ENCODE measurements around the gene FBXO42.
"Not testable (repeated sequence)": the region's sequence is repeated elsewhere in the genome, so short reads cannot be mapped to it uniquely, and the experiment has no call there.

The FBXO42 gene

DNA sequence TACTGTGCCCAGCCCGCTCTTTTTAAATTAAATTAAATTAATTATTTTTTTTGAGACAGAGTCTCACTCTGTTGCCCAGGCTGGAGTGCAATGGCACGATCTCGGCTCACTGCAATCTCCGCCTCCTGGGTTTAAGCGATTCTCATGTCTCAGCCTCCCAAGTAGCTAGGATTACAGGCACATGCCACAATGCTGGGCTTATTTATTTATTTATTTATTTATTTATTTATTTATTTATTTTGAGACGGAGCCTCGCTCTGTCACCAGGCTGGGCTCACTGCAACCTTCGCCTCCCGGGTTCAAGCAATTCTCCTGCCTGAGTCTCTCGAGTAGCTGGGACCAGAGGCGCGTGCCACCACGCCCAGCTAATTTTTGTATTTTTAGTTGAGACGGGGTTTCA is 129.6 kb downstream of the FBXO42 start:
- in situ Hi-C loops (cut with MboI; ENCODE audit: low sequenced_read_pairs): not testable (repeated sequence)

DNA sequence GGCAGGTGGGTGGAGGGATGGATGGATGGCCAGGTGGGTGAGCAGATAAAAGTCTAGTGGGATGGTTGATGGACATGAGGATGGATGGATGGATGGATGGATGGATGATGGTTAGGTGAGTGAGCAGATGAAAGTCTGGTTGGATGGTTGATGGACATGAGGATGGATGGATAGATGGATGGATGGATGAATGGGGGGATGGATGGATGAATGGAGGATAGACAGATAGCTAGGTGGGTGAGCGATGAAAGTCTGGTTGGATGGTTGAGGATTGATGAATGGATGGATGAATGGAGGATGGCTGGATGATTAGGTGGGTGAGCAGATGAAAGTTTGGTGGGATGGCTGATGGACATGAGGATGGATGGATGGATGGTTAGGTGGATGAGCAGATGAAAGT is 130.8 kb downstream of the FBXO42 start:
- in situ Hi-C loops (cut with MboI; ENCODE audit: low sequenced_read_pairs): no loop called here

GRCh38 chr1:16219968-16220500 is 132.2 kb downstream of the FBXO42 start:
- in situ Hi-C loops (cut with MboI; ENCODE audit: low sequenced_read_pairs): no loop called here

GRCh38 chr1:16218674-16219071 is 133.6 kb downstream of the FBXO42 start:
- in situ Hi-C loops (cut with MboI; ENCODE audit: low sequenced_read_pairs): no loop called here

GRCh38 chr1:16218014-16218673 is 134.1 kb downstream of the FBXO42 start:
- in situ Hi-C loops (cut with MboI; ENCODE audit: low sequenced_read_pairs): no loop called here

DNA sequence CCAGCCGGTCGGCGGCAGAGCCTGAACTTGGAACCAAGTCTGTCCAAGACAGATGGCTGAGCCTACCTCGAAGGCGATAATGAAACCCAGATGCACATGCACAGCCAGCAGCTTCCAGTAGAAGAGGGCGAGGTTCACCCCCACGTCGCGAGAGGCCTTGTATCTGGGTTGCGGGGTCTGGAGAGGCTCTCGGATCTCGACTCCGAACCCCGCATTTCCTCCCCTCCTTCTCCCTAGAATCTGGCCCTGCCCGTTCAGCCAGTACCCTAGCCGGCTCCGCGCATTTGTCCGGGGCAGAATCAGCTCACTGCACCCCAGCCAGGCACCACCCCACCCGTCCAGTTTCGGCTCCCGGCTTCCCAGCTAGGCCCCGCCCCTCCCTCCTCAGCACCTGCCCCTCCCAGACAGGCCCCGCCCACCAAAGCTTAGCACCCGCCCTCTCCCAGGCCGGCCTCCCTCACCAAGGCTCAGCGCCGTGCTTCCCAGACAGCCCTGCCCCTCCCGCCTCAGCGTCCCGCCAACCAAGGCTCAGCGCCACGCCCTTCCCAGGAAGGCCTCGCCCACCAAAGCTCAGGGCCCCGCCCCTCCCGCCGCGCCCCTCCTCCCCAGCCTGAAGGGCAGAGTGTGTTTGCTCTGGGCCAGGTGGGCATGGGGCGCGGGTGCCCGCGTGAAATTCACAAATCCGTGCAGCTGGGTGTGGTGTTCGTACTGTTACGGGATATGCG is 135.1 kb downstream of the FBXO42 start:
- in situ Hi-C loops (cut with MboI; ENCODE audit: low sequenced_read_pairs): no loop called here

GRCh38 chr1:16215882-16216753 is 136.2 kb downstream of the FBXO42 start:
- in situ Hi-C loops (cut with MboI; ENCODE audit: low sequenced_read_pairs): no loop called here

DNA sequence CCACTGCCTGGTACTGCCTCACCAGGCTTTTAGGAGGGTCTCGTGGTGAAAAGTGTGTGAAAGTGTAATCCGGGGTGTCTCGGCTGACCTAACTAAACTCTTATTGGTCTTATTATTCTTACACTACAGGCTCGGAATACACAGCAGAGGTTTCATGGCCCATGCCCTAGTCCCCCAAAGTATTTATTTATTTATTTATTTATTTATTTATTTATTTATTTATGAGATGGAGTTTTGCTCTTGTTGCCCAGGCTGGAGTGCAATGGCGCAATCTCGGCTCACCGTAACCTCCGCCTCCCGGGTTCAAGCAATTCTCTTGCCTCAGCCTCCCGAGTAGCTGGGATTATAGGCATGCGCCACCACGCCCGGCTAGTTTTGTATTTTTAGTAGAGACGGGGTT is 137.0 kb downstream of the FBXO42 start:
- in situ Hi-C loops (cut with MboI; ENCODE audit: low sequenced_read_pairs): not testable (repeated sequence)

- in situ Hi-C loops (cut with MboI; ENCODE audit: low sequenced_read_pairs): not testable (repeated sequence)
These were observed 138.7 kb downstream of the FBXO42 start for GRCh38 chr1:16213544-16213943.

- in situ Hi-C loops (cut with MboI; ENCODE audit: low sequenced_read_pairs): no loop called here
These were observed 139.3 kb downstream of the FBXO42 start for GRCh38 chr1:16213013-16213412.

DNA sequence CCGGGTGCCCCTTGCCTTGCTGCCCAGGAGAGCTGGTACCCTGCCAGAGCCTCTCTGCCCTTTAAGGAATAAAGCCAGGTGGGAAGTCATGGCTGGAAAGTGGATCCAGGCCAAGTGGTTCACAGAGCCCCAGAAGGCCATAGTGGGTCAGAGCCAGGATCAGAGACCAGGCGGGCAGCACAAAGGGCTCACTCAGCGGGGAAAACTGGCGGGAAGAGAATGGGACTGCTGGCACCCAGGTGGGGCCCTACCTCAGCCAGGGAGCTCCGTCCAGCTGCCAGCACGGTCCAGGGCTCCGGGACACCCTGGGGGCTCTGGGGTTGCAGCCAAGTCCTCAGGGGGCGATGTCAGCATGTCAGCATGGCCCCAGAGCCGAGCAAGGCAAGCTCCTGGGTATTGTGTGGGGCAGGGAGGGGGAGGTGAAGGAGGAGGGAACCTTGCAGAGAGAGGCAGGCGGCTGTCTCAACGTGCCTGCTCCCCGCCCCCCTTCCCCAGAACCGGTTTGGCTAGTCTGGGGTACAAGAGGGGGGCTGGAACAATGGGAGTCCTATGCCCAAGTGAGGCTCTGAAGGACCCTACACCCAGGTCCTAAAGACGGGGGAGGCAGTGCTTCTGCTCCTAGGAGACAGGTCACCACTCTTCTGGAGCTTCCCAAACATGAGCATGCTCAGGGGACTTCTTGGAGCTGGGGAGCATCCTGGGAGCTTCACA is 139.9 kb downstream of the FBXO42 start, which contains the start of gene ARHGEF19:
Gene ARHGEF19, minus strand, starts transcription at position 402 of the 711 bp plus-strand sequence. CDS start 3,598 bp downstream, outside the sequence.
- in situ Hi-C loops (cut with MboI; ENCODE audit: low sequenced_read_pairs): no loop called here

DNA sequence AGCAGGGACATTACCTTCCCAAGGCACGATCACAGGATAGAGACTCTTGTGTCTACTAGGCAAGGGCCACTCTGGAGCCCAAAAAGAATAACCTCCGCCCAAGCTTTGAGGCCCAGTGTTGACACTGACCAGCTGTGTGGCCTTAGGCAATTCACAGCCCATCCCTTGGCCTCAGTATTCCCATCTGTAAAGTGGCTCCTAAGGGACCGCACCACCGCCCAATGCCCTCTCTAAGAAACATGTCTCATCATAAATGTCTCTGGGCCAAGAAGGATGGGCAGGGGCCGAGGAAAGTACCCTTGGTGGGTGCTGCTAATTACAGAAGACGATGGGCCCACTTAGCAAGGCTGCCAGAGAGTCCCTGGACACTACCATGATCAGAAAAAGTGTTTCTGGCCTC is 140.5 kb downstream of the FBXO42 start:
- in situ Hi-C loops (cut with MboI; ENCODE audit: low sequenced_read_pairs): no loop called here

DNA sequence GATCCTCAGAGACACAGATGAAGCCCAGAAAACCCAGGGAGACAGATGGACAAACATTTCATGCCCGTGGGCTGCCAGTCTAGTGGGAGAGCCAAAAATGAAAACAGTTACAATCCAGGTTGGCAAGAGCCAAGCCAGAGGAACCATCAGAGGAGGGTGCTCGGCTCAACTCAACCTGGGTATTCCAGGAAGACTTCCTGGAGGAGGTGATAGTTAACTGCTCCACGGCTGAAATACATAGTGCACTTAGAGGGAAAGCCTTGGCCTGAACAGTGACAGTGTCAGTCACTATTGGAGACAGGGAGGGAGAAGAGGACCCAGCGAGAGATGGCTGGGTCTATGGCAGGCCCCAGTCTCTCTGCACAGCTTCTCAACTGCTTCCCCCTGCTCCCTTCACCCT is 141.7 kb downstream of the FBXO42 start:
- in situ Hi-C loops (cut with MboI; ENCODE audit: low sequenced_read_pairs): no loop called here

- in situ Hi-C loops (cut with MboI; ENCODE audit: low sequenced_read_pairs): no loop called here
These were observed 142.4 kb downstream of the FBXO42 start for GRCh38 chr1:16209847-16210407.

DNA sequence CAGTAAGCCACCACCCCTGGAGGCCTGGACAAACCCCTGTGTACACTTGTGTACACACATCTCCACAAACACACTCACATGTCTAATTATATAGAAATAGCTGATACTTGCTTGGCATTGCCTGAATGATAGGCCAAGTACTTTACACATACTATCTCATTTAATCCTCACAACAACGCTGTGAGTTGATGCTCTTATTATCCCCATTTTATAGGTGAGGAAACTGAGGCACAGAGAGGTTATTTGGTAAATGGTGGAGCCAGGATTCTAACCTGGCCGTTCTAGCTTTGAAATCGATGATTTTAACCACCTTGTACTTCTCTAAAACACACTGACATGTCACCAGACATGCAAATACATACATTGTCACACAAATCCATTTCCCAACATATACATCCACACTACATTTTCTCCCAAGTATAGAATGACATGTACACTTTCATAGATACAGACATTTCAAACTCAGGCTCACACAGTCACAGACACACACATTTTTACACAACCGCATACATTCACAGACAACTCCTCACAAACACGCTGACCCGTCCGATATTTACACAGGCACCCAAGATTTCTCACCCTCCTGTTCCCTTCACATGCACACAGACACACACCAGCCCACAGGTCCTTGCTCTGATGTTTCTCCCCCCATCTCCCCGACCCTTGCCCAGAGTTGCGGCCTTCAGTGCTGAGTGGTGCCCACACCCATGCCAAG is 143.0 kb downstream of the FBXO42 start:
- in situ Hi-C loops (cut with MboI; ENCODE audit: low sequenced_read_pairs): no loop called here

GRCh38 chr1:16208270-16208987 is 143.9 kb downstream of the FBXO42 start:
- in situ Hi-C loops (cut with MboI; ENCODE audit: low sequenced_read_pairs): no loop called here

DNA sequence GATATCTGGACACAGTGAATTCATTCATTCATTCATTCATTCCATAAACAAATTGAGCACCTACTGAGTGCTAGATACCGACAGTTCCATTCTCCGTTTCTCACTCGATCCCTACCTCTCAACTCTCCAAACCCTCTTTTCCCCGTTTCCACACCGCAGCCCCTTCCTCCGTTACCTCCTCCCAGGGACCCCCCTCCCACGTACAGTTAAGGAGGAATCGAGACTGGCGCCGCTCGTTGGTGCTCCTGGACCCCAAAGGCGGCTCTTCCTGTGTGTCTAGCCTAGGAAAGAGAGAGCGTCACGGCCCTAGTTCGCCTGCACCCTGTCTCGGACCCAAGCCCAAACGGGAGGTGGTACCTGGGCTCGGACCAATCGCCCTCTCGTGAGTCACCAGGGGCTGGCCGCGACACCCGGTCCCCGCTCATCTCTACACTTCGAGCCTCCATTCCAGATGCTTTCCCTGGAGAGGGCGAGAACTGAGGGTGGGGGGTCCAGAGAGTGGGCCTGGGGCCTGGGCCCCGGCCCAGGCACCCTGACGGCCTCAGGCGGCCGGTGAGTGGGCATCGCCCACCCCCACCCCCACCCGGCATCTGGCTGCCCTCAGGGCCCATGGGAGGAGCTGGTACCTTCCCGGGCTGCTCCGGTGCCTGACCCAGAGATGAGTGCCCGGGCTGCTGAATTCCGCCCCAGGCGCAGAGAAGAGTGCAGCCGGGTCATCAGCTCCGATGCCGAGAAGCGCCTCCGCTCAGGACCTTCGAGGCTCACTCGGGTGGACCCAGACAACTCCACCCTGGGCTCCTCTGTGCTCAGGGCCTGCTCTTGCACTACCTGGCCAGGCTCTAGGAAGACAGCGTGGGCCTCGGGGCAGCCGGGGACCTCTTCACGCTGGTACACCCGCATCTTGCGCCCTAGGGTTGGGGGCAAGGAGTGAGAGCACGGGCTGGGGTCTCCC is 144.7 kb downstream of the FBXO42 start:
- in situ Hi-C loops (cut with MboI; ENCODE audit: low sequenced_read_pairs): no loop called here
